WTC11 (cell line): Measurements from ENCODE around the gene AHRR. TPM values are rescaled to one million over a fixed set of nuclear protein-coding genes. Genes with fewer than 3 reads are reported as not detected.

Source experiments
- ATAC-seq: fragments of 200-7000 bp; cut with Tn5 transposase; 2 replicates; pipeline ENCODE4 v1.10.0; 2021; ENCODE audit warnings: mild to moderate bottlenecking, moderate library complexity
- CTCF ChIA-PET: fragments of 300-600 bp; sonication (Branson Sonifier 250); formaldehyde crosslinking; loops from one replicate; lab custom pipeline; 2021; ENCODE audit warnings: antibody characterized with exemption; lab: Charles Lee
- POLR2A ChIA-PET: fragments of 350-600 bp; sonication (Branson Sonifier 250); formaldehyde crosslinking; loops from one replicate; lab custom pipeline; 2021; ENCODE audit warnings: antibody characterized with exemption; lab: Charles Lee
- DNase-seq: peaks from one replicate; pipeline ENCODE4 v3.0.0; 2021; ENCODE audit warnings: low spot score
- H3K27ac Mint-ChIP-seq: 2 replicates; pipeline ENCODE4 v1.8.0; 2021; ENCODE audit warnings: mixed read lengths
- H3K27me3 Mint-ChIP-seq: 2 replicates; pipeline ENCODE4 v1.8.0; 2021; ENCODE audit warnings: low read depth, mild to moderate bottlenecking, moderate library complexity, mixed read lengths
- H3K36me3 Mint-ChIP-seq: 2 replicates; pipeline ENCODE4 v1.8.0; 2021; ENCODE audit warnings: mixed read lengths
- H3K4me1 Mint-ChIP-seq: 2 replicates; pipeline ENCODE4 v1.8.0; 2022; ENCODE audit warnings: mixed read lengths
- H3K4me3 Mint-ChIP-seq: 2 replicates; pipeline ENCODE4 v1.8.0; 2021; ENCODE audit warnings: mild to moderate bottlenecking, moderate library complexity, mixed read lengths
- H3K9me3 Mint-ChIP-seq: 2 replicates; pipeline ENCODE4 v1.8.0; 2021; ENCODE audit warnings: mixed read lengths
- AR ChIP-seq: fragments of 250-450 bp; sonication (Bioruptor Pico); IDR thresholded peaks from 2 replicates; pipeline ENCODE4 v1.9.0; 2021; ENCODE audit warnings: mild to moderate bottlenecking
- ARID4B ChIP-seq: sonication (generic); formaldehyde crosslinking; IDR thresholded peaks from 2 replicates; pipeline ENCODE4 v1.8.0; 2023; ENCODE audit warnings: missing genetic modification reagents, mild to moderate bottlenecking, borderline replicate concordance
- ATF2 ChIP-seq: sonication (generic); formaldehyde crosslinking; IDR thresholded peaks from 2 replicates; pipeline ENCODE4 v1.8.1; 2022; ENCODE audit warnings: low read depth, missing genetic modification reagents, borderline replicate concordance
- ATF3 ChIP-seq: sonication (generic); formaldehyde crosslinking; conservative IDR thresholded peaks from 2 replicates; pipeline ENCODE4 v1.8.1; 2022; ENCODE audit warnings: mild to moderate bottlenecking, missing genetic modification reagents
- CREM ChIP-seq: sonication (generic); formaldehyde crosslinking; IDR thresholded peaks from 2 replicates; pipeline ENCODE4 v1.8.1; 2022; ENCODE audit warnings: mild to moderate bottlenecking, missing genetic modification reagents, moderate library complexity
- NR1H2 ChIP-seq: sonication (generic); formaldehyde crosslinking; IDR thresholded peaks from 2 replicates; pipeline ENCODE4 v1.9.0; 2021; ENCODE audit warnings: mild to moderate bottlenecking, moderate library complexity, missing genetic modification reagents
- SP1 ChIP-seq: sonication (generic); formaldehyde crosslinking; conservative IDR thresholded peaks from 2 replicates; pipeline ENCODE4 v1.8.1; 2022; ENCODE audit warnings: missing genetic modification reagents
- USF2 ChIP-seq: sonication (generic); formaldehyde crosslinking; IDR thresholded peaks from 2 replicates; pipeline ENCODE4 v1.8.1; 2023; ENCODE audit warnings: mild to moderate bottlenecking, missing genetic modification reagents, moderate library complexity
- ZNF425 ChIP-seq: fragments of 250-450 bp; sonication (Bioruptor Pico); conservative IDR thresholded peaks from 2 replicates; pipeline ENCODE4 v1.9.0; 2021; ENCODE audit warnings: mild to moderate bottlenecking
- total RNA-seq: library from RNA; stranded (reverse); gene quantifications from 3 replicates; pipeline ENCODE4 v1.2.3, GENCODE V29; 2021

Gene AHRR
- total RNA-seq, 1 experiment from 2014 or later: 4.5 TPM

GRCh38 chr5:362978-363765, 41.7 kb downstream of the AHRR start:
- ChIA-PET CTCF (interaction anchor here (1.2 to 1.4 kb wide), 3 partner anchors 13 to 83 kb away, joined by 5 to 6 read pairs (median 6); no protein-coding TSS in a partner anchor), POLR2A (no interaction called here)
- no peaks in the 10 kb centered on the region for H3K27me3 Mint-ChIP-seq
- no peak overlapping the region for H3K4me3 Mint-ChIP-seq
- ATAC-seq (no peak), DNase-seq (no peak)
- no peak overlapping the region for H3K27ac Mint-ChIP-seq
- no peaks in the 10 kb centered on the region; the same call in 1 of the 2 replicates for H3K4me1 Mint-ChIP-seq
- peaks cover 10% of the 10 kb centered on the region for H3K9me3 Mint-ChIP-seq
- no peaks in the 10 kb centered on the region for H3K36me3 Mint-ChIP-seq
- TF ChIP-seq ZNF425 (no peak), ARID4B (no peak), USF2 (CRISPR knock-in tag) (no peak)

- Mint-ChIP-seq H3K9me3 (peaks cover 10% of the 10 kb centered on the region), H3K36me3 (no peaks in the 10 kb centered on the region), H3K4me3 (no peak overlapping the region), H3K27ac (no peak overlapping the region), H3K4me1 (no peaks in the 10 kb centered on the region; the same call in 1 of the 2 replicates), H3K27me3 (no peaks in the 10 kb centered on the region)
- no peak for TF ChIP-seq NR1H2
- CTCF ChIA-PET: no interaction called here
- POLR2A ChIA-PET: no interaction called here
- no peak for DNase-seq
- no peak for ATAC-seq
These were observed 43.0 kb downstream of the AHRR start for GRCh38 chr5:364497-364896.

- peaks cover 10% of the 10 kb centered on the region for H3K9me3 Mint-ChIP-seq
- no peaks in the 10 kb centered on the region for H3K36me3 Mint-ChIP-seq
- H3K27me3 Mint-ChIP-seq: no peaks in the 10 kb centered on the region
- no peaks in the 10 kb centered on the region; the same call in 1 of the 2 replicates for H3K4me1 Mint-ChIP-seq
- 0 out of 2 replicates have a peak overlapping the region, but pooled peaks have one; percentile 8 for H3K27ac Mint-ChIP-seq
- TF ChIP-seq CREM (CRISPR knock-in tag) (no peak), ATF2 (CRISPR knock-in tag) (no peak), SP1 (CRISPR knock-in tag) (no peak), ATF3 (CRISPR knock-in tag) (no peak), AR (CRISPR knock-in tag) (no peak)
- ChIA-PET CTCF (interaction anchor here (0.9 to 1.5 kb wide), 3 partner anchors 48 to 80 kb away, joined by 3 to 4 read pairs (median 3); no protein-coding TSS in a partner anchor), POLR2A (no interaction called here)
- H3K4me3 Mint-ChIP-seq: no peak overlapping the region
- ATAC-seq: no peak
- no peak for DNase-seq
These were observed 45.2 kb downstream of the AHRR start for GRCh38 chr5:366541-367357.
